ENCODE measurements around the gene TCEAL9.
A peak's percentile ranks its signal among the peaks of the same experiment; 100 is the strongest.
"Not testable (repeated sequence)": the region's sequence is repeated elsewhere in the genome, so short reads cannot be mapped to it uniquely, and the experiment has no call there.

The TCEAL9 gene

DNA sequence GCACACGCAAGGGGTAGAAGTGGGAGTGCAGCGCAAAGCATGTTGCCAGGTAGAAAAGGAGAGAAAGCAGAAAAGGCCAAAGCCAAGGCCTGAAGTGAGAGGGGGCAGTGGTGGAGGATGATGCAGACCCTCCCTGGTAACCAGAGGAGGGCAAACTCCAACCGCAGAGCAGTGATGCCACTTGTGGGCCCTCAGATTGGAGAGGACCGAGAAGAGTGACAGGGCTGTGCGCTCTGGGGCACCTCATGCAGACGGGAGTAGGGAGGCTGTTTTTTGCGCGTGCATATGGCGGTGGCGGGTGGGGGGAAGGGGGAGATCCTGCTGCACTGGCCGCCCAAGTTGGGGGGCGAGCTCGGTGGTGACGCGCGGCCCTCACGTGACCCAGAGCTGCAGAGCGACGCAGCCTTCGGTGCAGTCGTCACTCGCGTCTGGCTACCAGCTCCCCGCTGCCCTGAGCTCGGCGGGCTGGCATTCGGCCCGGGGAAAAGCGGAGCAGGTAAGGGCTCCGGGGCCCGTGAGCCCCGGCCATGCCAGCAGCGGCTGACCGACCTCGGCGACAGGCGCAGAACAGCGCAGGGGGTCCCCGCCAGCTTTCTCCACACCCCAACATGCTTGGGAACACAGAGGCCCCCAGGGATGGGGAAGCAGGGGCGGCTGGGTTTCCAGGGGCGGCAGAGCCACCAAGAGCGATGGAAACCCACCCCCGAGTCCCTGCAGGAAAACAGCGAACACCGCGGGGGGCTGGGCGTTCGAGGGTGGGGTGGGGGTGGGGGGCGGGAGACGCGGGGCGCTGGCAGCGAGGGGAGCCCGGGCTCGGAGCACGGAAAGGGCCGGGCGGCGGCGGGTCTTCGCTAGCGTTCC is 20.0 kb downstream of the TCEAL9 start, which contains the start of gene BEX3:
BEX3 (plus strand) TSS at position 421 of the 861 bp plus-strand sequence. CDS start 984 bp downstream, outside the sequence.
- DNase-seq: peak in 1 of 4 experiments; percentile 14

DNA sequence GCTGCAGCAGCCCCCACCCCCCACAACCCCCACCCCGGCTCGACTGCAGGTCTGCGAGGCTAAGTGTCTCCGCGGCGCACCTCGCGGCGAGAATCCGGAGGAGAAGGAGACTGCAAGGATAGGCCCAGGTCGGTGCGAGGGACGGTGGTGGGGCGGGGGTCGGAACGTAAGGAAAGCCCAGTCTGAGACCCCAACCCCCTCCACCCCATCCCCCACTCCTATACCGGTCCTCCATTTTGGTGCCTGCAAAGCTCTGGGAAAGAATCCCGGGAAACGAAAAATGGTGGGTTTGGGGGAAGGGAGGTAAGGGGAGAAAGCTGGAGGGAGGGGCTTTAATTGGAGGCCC is 20.6 kb downstream of the TCEAL9 start:
- no peak for DNase-seq

DNA sequence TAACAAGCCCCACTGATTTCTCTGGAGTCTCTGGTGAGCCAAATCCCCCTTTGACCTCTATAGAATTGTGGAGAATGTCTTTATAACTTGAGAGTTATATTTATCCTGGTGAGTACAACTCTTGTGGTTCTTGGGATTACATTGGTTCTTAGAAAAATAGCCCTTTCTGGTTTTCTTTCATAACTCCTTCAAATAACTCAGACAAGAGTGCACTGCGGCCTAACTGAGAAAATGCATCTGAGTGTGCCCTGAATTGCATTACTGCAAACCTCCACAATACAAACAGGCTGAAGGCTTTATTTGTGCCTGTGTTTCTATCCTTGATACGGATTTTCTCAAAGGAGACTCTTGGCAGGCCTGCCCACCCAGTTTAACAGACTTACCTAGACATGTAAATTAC is 22.7 kb downstream of the TCEAL9 start:
- DNase-seq: no peak

DNA sequence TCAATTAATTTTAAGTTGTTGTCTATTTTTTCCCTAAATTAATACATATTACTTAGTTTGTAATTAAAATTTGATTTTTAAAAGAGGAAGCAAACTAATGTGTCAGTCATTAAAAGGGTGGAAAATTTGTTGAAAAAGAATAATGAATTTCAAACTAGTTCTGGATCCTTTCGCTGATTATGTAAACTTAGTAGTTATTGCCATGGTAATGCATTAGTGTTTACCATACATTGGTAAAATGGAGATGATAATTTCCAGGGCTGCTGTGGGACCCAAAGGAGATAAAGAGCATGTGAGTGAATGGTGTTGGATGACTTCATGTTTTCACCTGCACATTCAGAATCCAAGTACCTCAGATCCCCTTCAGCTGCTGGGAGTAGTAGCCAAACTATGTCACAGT is 26.6 kb downstream of the TCEAL9 start:
- no peak for DNase-seq

DNA sequence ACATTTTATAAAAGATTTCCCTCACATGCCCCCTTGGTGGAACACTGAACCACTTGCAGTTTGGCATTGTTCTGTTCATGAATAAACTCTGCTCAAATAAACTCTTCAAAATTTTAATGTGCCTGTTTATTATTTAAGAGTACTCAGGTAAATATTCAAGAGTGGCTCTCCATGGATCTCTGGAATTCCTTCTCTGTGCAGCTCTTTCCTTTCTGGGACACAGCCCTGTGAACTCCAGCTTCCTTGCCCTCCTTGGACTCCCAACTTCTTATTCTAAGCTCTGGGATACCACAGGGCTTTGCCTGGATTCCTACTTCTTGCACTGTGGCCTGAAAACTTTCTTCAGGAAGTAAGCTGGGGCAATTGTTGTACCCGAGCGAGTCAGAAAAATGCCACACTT is 28.4 kb downstream of the TCEAL9 start:
- DNase-seq: no peak

DNA sequence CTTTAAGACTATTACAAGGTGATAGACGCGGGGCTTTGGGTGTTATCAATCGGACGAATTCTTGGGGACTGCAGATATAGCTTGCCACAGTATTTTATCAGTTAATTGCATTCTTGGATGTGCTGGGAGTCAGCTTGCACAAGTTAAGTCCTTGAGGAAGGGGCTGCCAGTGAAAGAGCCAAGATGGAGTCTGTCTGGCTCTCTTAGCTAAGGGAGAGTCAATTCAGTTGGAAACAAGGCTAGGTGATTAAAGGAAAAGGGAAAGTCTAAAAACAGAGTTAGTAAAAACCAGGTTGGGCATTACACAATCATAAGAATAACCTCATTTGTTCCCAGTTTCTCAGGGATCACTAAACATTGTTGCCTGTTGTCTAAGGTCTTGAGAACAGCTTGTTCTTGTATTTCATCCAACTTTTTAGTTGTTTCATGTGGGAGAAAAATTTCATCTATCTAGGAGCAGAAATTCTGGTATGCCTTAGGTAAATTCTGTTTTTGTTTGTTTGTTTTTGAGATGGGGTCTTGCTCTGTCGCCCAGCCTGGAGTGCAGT is 29.1 kb downstream of the TCEAL9 start:
- not testable (repeated sequence) for DNase-seq

DNA sequence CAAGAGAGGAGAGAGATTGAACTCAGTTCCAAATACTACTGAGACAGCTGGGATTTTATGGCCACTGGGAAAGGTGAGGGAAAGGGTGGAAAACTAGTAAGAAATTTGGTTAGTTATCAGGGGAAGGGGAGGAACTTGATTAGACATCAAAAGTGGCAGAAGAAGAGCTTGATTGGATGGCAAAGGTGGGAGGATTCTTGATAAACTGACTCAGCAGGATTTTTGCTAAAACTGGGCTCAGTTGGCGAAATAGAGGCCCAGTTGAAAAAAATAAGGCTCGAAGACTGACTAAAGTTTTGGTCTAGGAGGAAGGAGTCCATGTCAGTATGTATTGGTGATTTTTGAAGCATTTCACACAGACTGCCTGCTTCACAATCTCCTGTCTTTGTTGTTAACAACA is 30.0 kb downstream of the TCEAL9 start:
- DNase-seq: no peak

DNA sequence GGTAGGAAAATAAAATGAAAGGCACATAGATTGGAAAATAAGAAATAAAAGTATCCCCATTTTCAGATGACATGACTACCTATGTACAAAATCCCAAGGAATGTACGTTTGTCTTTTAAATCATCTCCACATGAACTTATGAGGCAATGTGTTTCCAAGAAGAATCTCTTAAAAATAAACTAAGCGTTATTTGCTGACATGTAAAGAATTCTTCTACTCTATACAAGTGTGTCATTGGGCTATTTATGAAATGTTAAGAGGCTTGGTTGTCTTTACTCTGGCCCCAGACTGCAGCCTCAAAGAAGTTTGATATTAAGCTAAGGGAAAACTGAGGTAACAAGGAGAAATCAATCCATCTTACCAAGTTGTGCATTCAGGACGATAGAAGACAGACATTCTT is 37.2 kb downstream of the TCEAL9 start:
- DNase-seq: no peak

DNA sequence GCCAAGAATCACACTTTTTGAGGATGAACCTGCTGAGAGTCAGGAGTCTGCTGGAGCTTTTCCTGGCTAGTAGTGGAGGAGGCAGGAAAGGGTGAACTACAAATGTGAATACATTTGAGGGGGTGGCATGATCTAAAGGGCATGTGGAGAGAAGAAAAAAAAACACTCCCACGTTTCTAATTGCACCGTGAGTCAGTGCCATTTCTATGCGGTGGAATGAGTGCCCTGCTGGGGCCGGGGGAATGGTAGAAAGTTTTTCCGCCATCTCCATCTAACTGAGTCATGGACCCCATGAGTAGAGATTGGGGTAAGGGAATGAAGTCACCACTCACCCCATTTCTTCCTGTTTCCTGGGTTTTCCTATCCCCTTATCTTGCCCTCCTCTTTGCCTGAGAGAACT is 39.9 kb downstream of the TCEAL9 start:
- no peak for DNase-seq

DNA sequence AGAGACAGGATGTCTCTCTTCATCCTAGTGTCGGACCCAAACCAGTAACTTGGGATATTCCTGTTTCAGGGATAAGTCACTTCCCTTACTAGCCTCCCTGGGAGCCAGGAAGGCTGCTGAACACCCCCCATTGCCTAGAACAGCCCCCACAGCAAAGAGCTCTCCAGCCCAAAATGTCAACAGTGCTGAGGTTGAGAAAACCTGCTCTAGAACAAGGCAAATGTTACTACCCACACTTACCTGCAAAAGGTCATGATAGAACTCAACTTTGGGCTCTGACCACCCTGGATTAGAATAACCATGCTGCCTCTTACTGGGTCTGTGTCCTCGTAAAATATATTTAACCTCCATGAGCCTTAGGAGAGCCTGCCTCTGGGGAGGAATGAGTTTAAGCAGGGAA is 40.4 kb downstream of the TCEAL9 start:
- no peak for DNase-seq

DNA sequence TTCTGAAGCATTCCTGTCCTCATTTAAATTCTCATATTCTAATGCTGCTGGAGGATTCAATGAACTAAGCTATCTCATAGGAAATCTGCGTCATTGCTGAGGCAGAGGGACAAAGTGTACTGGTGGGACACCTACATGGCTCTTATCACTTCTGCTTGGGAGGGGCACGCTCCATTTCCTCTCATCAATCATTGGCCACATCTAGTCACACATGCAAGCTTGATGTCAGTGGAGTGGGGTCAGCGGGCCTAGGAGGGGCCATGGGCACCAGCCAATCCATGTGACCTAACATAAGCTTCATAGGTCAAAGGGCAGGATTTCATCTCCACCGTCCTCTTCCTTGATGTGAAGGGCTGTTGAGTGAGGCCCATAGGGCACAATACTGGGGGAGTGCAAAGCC is 41.4 kb downstream of the TCEAL9 start:
- DNase-seq: no peak

DNA sequence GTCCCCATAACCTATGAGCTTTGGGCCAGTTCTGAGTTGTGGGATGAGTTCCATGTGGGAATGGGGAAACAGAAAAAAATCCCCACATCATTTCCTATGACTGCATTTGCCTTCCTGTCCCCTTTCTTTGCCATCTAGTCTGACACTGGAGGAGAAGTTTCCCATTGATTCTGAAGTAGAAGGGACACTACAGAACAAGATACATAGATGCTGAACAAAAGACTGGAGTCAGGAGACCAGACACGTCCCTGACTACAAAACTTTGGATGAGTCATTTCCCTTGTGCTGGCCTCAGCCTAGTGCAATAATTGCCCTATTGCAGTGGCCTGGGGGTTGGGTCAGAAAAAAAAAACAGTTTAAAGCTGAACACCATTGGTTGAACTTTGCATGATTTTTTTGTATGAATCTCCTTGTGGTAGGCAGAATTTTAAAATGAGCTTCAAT is 42.1 kb downstream of the TCEAL9 start:
- no peak for DNase-seq

DNA sequence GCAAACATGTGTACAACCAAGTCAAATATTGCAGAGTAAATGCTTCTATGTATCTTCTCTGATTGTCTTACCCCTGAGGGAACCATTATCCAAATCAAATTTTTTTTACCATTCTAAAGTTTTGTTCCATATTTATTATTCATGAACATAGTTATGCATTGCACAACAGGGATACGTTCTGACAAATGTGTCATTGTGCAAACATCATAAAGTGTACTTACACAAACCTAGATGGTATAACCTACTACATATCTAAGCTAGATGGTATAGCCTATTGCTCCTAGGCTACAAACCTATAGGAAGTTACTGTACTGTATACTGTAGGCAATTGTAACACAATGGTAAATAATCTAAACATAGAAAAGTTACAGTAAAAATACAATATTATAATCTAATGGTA is 43.4 kb downstream of the TCEAL9 start:
- DNase-seq: no peak

DNA sequence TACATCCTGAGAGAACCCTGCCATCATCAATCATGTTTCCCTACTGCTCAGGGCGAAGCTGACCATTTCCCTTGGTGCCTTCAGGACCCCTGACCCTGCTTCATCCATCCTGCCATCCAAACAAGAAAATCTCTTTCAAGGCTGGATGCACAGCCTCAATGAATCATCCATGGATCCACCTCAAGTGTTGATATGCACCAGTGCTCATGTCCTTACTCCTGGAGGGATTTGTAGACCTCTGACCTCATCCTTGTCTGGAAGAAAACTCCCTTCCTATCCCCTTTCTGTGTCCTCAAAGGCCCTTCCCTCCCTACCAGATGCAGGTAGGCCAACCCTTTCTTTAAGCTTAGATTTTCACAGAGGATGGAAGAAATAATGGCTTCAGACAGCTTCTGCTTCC is 44.6 kb downstream of the TCEAL9 start:
- no peak for DNase-seq

DNA sequence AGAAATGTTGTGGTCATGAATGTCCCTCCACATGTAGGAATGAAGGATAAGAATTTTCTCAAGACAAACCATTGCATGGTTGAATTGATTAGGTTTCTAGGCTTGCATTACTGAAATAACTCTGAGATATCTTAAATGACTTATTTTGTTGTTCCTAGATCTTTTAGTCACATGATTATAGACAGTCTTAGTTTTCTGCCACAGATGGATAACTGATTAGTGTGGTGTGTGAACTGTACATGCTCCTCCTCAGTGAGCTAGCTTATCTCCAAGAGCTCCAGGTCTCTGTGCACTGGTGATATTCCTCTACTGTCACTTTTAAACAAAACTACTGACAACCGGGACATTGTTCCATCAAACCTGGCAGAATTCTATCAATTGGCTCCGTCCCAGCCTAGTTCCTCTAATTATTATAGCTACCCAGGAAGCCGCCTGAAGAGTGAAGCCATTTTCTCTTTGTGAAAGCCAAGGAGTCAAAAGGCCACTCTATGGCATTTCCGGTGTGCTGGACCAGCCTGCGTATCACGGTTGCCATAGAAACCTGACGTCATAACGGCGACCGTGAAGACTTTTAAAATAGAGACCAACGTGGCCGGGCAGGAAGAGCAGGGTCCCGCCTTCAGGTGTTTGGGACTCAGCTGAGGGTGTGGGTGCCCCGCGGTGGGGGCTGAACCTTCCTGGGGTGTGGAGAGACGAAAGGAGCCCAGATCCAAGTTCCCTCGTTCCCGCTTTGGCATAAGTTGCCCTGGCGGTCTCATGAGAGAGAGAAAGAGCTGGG is 48.1 kb downstream of the TCEAL9 start:
- peak in 3 of 4 experiments; percentile 2 to 9 (median 4) for DNase-seq

DNA sequence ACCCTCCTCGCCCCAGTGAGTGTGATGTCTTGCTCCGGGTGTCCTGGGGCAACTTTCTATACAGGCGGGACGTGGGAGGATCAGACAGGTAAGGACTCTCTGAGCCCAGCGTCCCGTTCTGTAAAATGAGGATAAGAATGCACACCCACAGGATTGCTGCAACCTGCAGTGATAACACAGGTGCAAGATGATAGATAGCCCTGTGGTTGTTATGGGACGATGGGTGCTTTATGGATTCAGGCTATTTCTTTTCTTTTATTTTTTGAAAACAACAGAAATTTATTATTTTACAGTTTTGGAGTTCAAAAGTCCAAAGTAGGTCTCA is 48.7 kb downstream of the TCEAL9 start:
- no peak for DNase-seq

DNA sequence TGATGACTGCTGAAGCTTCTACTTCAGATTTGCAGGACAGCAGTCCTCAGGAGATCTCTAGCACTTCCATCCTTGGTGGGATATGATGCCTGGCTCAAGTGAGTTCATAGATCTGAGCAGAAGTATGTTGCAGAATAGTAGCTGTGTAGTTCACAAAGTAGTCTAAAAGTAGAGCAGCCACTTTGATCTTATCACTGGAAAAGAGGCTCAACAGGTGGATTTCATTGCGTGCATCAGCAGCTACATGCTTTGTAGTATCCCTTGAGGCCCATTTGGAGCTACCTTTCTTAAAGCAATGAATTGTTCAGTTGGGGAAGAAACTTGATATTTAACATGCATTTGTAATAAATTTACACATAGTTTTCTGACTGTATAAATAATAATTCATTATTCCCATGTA is 50.0 kb downstream of the TCEAL9 start:
- no peak for DNase-seq

DNA sequence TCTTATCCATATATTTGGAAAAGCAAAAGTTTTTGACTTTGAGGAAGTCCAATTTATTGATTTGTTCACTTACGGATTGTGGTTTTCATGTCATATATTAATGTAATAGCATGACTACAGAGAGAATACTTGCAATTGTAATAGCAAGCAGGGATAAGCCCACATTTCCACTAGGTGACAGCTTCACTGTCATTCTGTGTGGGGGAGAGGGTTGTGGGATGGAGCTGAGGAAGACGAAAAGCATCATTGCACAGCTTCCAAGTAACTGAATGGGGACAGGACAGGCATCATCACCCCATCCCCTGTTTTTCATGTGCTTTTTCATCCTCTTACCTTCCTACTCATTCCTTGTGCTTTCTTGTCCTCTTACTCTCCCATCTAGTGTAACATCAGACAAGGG is 51.5 kb downstream of the TCEAL9 start:
- no peak for DNase-seq
